B cell (primary cell): ENCODE data around the gene AS3MT.
"Not testable (repeated sequence)": the region's sequence is repeated elsewhere in the genome, so short reads cannot be mapped to it uniquely, and the experiment has no call there.

Source experiments
- EZH2 ChIP-seq: IDR thresholded peaks from 2 replicates; pipeline ENCODE4 v1.6.1; 2012; ENCODE audit warnings: borderline replicate concordance, low read depth, mild to moderate bottlenecking, moderate library complexity, low read length; ENCODE audit not compliant: insufficient read depth, poor library complexity, severe bottlenecking
- TF ChIP-seq, protein P1 (sequence below): fragments of 200-600 bp; IDR thresholded peaks from one replicate; pipeline ENCODE4 v1.8.0; 2022; ENCODE audit warnings: antibody characterized with exemption, mild to moderate bottlenecking

DNA sequence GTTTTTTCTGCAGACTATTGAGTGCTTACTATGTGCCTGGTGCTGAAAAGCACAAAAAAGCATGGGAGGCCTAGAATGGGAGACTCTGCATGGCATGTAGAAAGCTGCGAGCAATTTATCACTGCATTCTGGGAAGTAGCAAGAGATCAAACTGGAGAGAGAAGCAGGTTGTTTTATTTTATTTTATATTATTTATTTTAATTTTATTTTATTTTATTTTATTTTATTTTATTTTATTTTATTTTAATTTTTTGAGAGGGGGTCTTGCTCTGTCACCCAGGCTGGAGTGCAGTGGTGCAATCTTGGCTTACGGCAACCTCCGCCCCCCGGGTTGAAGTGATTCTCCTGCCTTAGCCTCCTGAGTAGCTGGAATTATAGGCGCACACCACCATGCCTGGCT, 49.3 kb upstream of the AS3MT start:
- TF ChIP-seq, protein P1, sequence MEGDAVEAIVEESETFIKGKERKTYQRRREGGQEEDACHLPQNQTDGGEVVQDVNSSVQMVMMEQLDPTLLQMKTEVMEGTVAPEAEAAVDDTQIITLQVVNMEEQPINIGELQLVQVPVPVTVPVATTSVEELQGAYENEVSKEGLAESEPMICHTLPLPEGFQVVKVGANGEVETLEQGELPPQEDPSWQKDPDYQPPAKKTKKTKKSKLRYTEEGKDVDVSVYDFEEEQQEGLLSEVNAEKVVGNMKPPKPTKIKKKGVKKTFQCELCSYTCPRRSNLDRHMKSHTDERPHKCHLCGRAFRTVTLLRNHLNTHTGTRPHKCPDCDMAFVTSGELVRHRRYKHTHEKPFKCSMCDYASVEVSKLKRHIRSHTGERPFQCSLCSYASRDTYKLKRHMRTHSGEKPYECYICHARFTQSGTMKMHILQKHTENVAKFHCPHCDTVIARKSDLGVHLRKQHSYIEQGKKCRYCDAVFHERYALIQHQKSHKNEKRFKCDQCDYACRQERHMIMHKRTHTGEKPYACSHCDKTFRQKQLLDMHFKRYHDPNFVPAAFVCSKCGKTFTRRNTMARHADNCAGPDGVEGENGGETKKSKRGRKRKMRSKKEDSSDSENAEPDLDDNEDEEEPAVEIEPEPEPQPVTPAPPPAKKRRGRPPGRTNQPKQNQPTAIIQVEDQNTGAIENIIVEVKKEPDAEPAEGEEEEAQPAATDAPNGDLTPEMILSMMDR, result not testable (repeated sequence)
- not testable (repeated sequence) for TF ChIP-seq EZH2
